Amniotic epithelial cell (primary cell): ENCODE data around the gene CILP.
A peak's percentile ranks its signal among the peaks of the same experiment; 100 is the strongest.

Source experiments
- DNase-seq: peaks from one replicate; pipeline ENCODE4 v3.0.0-alpha.2; 2010; ENCODE audit warnings: low read depth

CILP gene

DNA sequence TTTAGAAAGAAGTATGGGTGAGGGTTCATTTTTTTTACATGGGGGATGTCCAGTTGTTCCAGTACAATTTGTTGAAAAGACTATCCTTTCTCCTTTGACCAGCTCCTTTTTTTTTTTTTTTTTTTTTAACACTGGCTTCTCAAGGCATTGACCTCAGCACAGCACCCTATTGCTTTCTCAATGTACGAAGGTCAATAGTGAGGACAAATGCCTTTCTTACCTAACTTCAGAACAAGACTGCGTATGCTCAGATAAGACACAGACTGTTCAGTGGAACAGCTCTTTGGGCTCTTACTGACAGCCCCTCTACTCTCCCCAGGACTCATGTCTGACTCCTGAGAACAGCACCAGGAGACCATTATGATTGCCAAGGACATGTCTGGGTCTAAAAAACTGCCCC, 10.4 kb upstream of the CILP start:
- no peak for DNase-seq

DNA sequence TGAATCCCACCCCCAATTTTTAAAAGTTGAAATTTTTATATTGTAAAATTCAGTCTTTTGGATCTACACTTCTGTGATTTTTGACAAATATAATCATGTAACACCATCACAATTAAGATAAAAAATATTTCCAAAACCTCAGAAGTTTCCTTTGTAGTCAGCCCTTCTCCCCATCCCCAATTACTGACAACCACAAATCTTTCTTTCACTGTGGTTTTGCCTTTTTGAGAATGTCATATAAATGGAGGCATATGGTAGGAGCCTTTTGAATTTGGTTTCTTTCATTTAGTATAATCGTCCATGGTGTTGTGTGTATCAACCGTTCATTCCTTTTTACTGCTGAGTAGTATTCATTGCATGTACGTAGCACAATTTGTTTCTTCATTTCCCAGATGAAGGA, 7.9 kb upstream of the CILP start:
- no peak for DNase-seq

DNA sequence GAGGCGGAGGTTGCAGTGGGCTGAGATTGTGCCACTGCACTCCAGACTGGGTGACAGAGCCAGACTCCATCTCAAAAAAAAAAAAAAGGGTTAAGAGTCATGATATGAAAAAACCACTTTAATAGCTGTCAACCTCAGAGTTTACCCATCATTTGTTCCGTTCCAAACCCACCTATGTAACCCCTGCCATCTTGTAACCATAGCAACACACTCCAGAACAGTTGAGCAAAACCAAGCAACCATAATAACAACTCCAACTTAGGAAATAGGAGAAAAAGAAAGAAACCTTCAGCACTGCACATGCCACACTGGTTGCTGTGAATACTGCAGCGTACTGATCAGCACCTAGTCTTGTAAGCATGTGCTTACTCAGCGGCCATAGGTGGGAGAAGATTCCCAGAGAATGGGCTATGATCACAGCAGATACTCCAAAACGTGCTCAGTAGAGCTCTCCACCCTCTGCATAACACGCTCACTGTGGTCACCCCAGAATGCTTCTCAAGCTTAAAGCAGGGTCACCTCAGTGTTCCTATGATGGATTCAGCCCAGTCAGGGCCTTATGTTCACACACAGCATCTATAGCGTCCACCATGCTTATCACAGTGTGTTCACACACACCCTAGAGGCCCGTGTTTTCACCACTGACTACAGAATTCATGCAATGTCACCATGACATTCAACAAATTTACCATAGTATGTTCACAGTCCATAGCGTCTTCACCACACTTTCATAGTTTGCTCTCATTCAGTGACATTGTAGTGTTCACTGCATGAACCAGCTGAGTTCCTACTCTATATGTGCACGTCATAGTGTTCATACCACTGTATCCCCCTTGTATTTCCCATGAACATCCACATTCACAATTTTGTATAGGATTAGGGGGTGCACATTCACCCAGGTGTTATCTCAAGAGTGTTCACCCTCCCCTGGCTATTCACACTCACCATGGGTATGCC, 6.5 kb upstream of the CILP start:
- DNase-seq, result no peak

DNA sequence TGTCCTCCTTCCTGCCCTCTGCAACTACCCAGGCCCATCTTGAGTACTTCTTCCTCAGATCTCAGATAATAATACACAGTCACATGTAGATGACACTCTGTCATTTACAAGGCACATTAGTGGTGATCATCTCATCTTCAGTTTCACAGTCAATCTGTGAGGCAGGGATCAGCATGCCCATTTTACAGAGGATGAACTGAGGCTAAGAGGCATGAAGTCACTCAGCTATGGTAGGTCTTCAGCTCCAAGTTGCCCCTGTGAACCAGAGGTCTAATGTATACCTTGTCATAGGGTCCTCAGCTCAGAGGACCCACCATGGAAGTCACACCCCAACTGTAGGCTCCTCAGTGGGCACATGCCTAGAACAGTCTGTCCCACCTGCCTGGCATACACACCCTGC, 4.2 kb upstream of the CILP start:
- no peak for DNase-seq

DNA sequence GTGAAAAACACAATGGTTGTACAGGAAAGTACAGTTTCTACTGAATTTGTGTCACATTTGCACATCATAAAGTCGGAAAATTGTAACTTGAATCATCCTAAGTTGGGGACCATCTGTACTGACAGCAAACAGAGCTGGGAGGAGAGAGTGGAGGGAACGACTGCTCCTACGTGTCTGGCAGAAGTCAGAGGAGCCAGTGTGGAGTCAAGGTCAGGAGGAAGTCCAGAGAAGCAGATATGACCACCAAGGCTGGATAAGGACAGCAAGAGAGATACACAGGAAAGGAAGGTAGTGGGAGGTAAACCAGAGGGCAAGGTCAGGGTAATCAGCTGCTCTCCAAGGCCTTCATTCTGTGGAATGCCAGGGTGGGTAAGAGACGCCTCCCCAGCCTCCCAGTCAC, 2.7 kb upstream of the CILP start:
- DNase-seq, result no peak

DNA sequence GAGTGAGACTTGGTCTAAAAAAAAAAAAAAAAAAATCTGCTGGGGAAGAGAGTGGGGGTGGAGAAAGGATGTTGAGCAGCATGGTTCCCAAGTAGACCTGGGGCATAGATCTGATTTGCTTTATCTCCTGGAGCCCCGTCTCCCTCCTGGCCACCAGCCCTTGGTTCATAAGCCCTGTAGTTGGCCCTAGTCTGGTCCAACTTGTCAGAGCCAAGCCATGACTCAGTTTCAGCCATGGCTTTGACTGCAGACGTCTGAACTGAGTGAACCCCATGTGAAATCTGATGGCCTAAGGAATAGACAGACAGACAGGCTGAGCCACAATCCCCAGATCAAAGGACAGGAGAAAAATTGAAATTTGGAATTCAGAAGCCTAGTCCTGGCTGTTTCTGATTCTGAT, 2.0 kb upstream of the CILP start:
- DNase-seq, result no peak

DNA sequence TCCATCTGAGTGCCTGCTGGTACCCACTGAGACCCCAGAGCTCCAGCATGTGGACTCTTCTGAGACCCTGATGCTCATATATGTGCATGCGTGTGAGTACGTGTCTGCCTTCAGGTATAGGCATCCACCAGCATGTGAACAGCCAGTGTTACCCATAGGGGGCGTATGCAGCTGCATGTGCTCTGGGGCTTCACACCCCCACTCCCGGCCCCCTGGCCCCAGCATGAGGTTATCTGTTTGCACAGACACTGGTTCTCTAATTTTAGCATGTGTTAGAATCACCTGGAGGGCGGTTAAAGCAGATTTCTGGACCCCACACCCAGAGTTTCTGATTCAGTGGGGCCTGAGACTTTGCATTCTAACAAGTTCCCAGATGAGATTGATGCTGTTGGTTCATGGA, 824 bp upstream of the CILP start:
- no peak for DNase-seq

DNA sequence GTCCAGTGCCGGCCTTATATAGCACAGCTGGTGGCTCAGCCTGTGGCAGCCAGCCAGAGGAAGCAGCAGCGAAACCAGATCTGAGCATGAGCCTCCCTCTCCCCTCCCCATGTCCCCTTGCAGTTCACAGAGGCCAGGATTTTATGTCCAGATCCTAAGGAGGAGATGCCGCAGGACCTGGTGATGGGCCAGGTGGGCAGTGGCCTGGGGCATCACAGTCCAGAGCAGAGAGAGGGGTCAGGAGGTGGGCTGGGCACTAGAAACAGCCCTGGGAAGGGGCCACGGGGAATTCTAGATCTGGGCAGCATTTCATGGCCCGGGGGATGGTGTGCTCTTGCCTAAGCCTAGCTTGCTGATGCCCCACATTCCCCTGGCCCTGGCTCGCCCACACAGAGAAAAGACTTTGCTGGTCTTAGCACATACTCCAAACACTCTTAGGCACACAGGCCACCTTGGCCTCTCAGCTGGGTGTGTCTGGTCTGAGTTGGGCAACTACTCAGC, 259 bp upstream of the CILP start:
- peak; percentile 52 for DNase-seq

DNA sequence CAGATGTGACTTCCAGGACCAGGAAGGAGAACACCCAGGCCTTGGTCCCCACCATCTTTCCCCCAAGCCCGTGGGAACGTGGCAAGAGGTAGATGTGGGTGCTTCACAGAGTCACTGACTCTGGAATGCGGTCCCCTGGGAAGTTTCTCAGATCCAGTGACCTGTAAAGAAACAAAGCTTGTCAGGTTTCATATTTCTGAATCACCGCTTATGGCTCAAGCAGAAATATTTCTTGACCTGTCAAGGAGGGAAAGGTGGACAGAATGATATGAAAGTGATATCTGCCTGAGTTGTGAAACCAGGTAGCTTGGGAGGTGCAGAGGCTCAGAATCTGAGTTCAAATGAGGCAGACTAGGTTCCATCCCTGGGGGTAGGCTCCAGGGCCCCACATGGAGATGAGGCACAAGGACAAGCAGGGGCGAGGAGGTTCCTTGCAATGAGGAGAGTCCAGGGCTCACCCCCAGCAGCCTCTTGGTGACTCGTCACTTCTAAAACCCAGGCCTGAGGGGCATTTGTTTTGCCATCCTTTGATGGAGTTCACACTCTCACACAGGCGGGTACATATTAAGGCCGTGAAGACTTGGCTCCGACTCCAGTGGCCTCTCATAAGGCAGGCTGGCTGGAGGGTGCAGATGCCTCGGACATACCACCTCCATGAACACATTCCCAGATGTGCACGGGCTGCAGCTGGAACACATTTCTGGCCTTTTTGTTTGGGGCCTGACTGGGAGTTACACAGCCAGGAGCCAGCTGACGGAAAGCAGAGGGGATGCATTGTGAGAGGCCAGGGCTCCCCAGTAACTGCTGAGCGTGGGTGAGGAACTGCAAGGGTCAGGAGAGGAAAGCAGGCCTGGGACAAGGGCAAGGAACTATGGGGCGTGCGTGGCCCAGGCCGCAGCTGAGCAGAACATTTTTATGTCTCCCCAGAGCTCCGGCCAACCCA, 1.3 kb downstream of the CILP start:
- DNase-seq, result no peak

DNA sequence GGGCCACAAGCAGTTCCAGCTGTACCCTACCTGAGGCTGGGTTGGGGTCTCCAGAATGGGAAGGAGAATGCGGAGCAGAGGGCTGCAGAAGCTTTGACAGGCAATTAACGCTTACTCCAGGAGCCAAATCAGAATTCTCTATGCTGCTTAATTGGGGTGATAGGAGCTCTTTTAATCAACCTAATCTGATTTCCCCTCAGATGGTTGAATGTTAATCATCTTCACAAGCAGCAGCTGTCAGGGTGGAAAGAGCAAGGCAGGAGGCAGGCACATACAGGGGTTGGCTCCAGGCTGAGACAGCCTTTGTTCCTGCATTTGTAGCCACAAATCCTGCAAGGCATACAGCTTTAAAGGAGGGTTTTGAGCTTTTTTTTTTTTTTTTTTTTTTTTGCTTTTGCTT, 2.6 kb downstream of the CILP start:
- DNase-seq, result no peak

DNA sequence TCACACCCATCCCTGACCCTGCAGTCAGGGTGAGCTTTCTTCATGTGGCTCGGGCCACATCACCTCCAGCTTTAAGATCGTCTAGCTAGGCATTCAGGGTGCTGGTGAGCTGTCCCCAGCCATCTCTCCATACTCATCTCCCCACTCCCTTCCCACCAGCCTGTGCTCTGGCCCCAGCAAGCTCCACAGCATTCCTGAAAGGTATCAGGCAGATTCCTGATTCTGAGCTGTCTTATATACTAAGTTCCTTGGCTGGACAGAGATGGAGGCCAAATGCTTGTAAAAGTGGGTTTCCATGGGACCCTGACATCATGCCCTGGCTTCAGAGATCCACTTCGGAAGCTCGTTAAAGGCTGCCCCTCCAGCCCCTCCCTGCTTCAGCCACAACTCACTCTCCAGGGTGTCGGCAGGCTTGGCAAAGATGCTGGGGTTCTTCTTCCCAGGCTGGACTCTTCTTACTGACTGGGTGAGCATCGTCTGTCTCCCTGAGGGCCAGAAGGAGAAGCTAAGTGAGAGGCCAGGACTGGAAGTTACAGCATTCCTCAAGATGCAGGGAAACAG, 3.9 kb downstream of the CILP start:
- DNase-seq, result no peak

DNA sequence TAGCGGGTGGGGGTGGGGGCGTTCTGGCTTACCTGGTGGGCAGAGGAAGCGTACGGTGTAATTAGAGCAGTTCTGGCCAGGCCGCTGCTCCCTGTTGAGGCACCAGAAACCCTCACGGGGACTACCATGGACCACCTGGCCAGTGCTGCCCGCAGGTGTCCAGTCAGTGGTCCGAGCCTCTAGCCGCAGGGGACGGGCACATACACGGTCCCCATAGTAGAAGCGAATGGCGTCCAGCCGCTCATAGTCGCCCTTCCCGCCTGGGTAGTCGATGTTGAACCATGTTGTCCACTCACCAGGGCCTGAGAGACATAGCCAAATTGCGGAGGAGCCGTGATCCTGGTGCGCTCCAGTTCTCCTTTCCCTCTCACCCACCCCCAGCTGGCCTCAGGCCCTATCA, 4.5 kb downstream of the CILP start:
- DNase-seq, result no peak

DNA sequence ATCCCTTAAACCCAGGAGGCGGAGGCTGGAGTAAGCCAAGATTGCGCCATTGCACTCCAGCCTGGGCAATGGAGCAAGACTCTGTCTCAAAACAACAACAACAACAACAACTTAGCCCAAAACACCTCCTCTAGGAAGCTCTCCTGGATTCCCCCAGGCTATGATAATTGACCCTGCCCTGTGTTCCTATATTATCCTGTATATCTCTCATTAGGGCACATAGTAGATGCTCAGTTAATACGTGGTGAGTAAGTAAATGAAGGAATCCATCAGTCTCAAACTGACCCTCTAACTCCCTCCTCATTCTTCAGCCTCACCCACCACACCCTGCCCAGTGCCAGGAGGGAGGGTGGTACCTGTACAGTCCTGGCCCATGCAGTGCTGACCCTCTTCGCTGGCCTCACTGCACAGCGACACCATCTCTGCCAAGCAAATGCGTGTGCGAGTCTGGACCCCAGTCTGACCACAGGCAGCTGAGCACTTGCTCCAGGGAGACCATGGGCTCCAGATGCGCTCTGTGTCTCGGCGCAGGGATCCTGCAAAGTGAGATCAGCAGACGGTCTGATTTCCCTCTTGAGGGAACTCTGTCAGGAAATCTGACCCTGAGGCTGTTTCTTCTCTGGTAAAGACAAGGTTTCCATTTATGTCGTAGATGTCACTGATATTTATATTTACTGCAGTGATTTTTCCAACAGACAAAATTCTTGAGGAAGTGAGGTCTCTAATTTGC, 6.2 kb downstream of the CILP start:
- no peak for DNase-seq

DNA sequence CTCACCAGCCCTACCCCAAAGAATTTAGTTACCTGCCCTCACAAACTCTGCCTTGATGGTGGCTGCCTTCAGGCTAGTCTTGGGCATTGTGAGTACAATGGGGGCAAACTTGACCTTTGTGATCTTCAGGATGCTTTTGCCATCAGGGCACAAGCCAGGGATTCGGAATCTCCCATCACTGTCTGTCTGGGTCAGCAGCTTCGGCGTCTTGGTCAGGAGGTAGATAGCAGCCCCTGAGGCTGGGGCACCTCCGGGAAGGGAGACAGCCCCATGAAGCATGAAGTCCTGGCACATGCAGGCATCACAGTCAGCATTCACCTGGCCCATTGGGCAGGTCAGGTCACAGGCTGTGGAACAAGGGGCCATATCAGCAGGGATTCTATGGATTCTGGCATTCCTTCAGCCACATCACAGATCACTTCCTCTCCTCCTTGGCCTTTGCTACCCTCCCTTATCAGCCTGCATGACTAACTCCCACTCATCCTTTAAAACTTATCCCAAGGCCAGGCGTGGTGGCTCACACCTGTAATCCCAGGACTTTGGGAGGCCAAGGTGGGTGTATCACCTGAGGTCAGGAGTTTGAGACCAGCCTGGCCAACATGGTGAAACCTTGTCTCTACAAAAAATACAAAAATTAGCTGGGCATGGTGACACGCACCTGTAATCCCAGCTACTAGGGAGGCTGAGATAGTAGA, 6.9 kb downstream of the CILP start:
- no peak for DNase-seq

DNA sequence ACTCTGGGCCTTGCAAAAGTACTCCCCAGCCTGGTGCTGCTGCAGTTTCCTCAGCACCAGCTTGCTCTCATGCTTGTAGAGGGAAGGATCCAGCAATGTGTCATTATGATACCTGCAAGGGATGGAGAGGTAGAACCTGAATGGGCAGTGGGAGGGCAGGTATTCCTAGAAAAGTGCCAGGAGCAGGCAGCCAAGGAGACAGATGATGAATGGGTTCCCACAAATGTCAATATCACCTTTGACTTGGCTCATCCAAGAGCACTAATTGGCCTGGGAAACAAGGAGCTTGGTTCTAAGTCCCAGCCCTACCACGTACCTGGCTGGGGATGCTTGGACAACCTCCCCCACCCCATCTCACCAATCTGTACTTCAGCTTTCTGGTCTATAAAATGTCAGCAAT, 9.4 kb downstream of the CILP start:
- no peak for DNase-seq

DNA sequence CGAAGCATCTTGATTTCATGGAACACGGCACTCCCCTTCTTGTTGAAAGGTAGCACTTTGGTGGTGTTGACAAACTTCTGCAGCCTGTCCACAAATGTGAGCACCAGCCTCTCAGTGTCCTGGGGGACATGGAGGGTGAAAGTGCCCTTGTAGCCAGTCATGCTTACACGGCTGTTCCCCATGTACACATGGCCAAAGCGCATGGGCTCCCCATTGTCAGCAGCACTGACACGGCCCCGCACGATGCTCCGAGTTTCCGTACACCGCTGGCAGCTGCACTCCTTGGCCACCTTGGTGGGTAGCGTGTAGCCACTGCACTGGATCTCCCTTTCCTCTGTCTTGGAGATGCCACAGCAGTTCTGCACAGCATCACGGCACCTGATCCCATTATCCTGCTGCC, 12.7 kb downstream of the CILP start:
- DNase-seq, result no peak

DNA sequence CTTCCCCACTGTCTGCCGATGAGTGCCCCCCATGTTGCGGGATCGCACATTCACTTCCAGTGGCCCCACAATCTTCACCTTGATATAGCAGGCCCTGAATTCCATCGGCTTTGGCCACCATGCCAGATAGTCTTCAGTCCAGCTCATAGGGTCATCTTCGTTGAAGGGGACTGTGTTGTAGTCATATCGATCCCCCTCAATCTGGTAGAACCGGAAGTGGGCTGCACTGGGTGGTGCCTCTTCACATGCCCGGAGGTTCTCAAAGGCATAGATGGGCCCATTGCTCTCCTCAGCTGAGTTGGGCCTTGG, 14.0 kb downstream of the CILP start:
- DNase-seq, result no peak

DNA sequence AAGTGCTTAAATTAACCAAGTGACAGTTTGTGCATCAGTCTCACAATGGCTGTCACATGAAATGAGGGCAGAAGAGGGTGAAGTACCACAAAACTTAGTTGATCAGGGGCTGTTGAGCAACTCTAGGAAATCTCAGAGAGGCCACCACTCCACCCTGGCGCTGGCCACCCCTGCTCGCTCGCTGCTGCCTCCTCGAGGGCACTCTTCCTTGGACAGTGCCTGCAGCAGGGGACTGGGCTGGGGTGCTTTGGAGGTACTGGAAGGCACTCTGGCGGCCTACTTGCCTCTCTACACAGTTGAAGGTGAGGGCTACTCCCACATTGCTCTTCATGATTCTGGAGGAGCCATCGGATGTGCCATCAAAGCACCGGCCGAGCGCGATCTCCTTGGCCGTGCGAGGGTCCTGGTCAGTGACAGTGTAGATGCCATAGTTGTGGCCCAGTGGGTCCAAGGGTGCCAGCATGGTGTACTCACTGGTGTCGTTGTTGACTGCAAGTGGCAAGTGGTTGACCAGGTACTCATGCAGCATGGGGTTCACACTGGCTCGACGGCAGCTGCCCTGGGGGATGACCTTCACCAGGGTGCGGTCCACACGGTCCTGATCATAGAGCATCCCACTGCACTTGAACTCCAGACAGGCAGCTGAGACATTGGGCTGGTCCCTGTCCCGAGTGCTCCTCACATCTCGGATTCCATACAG, 14.5 kb downstream of the CILP start:
- no peak for DNase-seq

DNA sequence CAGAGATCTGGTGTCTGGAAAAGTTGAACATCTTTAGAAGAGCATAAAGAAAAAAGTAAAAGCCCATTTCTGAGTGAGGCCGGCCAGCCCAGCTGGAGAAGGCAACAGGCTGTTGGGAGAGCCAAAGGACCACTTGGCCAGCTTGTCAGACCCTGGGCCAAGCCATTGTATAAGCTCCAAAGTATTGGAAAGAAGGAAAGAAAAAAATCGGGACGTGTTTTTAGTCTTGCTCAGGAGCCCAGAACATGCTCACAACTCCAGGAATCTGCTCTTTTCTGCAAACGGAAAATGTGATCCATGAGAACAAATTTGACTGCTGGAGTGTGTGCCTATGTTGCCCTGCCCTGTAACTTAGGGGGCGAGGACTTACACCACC, 15.7 kb downstream of the CILP start:
- DNase-seq, result no peak

DNA sequence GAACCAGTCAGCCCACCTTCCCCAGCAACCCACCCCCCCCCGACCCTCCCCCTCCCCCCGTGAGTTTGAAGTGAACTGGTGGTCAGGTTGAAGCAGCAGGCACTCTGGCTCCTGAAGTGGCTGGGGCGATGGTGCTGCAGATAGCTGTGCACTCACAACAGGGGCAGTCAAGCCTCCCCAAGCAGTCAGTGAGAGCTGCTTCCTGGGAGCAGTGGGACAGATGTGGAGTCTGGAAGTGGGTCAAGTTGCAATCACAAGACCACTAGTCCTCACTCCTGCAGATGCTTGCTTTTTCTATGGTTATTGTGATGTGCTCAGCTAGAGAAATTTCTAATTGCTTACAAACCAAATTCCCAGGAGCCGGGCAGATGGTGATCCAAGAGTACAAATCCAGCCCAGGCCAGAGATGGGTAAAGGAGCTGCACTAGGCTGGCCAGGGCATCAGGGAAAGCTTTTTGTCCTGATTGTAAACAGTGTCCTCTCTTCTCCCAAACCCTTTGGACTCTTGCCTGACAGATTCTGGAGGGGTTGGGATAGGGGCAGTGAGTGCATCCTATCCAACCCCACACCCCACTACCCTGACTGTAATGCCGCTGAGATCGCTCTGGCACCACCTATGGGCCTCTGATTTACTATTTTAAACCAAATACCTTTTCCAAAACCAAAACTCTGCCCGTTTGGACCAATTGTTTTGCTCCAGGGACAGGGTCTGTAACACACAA, 16.3 kb downstream of the CILP start:
- DNase-seq, result no peak
